Measurements from ENCODE around the gene GLI3. TPM values are rescaled to one million over a fixed set of nuclear protein-coding genes. Genes with fewer than 3 reads are reported as not detected.

The GLI3 gene
- polyA plus RNA-seq, 2 of the 4 experiments (the other 2 are of a cell fraction), result 0.09 TPM; not detected in 1

- DNase-seq (ENCODE audit: low read depth in 1 of 2, low spot score in 1 of 2) (no peak), ATAC-seq (no peak), FAIRE-seq (no peak)
- no peaks in the 10 kb centered on the region for H3K9me3 ChIP-seq
- H3K4me2 ChIP-seq, result no peak overlapping the region
- H3K4me3 ChIP-seq, result no peak overlapping the region
- POLR2A ChIA-PET, result no interaction called here
- no peak overlapping the region for H3K27ac ChIP-seq
- H3K4me1 ChIP-seq, result no peaks in the 10 kb centered on the region
- TF ChIP-seq ESRRA (IDR thresholded peaks at IDR 0.05; ENCODE audit: borderline replicate concordance, low read length) (no peak), EP300 (IDR thresholded peaks at IDR 0.05) (no peak), RFX5 (IDR thresholded peaks at IDR 0.05) (no peak), RAD21 (conservative IDR thresholded peaks at IDR 0.05 in 1 of 2, IDR thresholded peaks at IDR 0.05 in 1 of 2) (no peak), CTCF (IDR thresholded peaks at IDR 0.05) (no peak), FOSL2 (IDR thresholded peaks at IDR 0.05) (no peak), FOSL2 (CRISPR knock-in tag; IDR thresholded peaks at IDR 0.05) (no peak)
- CTCF ChIA-PET, result no interaction called here
- 40% methylated on average over 2 of the region's 2 CpGs for WGBS (ENCODE audit: missing lambda C conversion rate)
These were observed 18.8 kb downstream of the GLI3 start for GRCh38 chr7:42218248-42218647.

- FAIRE-seq (no peak), ATAC-seq (no peak), DNase-seq (ENCODE audit: low read depth in 1 of 2, low spot score in 1 of 2) (no peak)
- no peak overlapping the region for H3K4me3 ChIP-seq
- no peaks in the 10 kb centered on the region for H3K4me1 ChIP-seq
- H3K27ac ChIP-seq, result no peak overlapping the region
- H3K4me2 ChIP-seq, result no peak overlapping the region
- POLR2A ChIA-PET, result no interaction called here
- CTCF ChIA-PET, result no interaction called here
- no peaks in the 10 kb centered on the region for H3K9me3 ChIP-seq
- 44% methylated on average over 5 of the region's 5 CpGs for WGBS (ENCODE audit: missing lambda C conversion rate)
- TF ChIP-seq ELK1 (IDR thresholded peaks at IDR 0.05; ENCODE audit: low read depth, low read length), result no peak
- TF ChIP-seq EP300 (IDR thresholded peaks at IDR 0.05), result no peak
- no peak for TF ChIP-seq EHMT2 (IDR thresholded peaks at IDR 0.05; ENCODE audit: low read depth)
- TF ChIP-seq HOXB13 (CRISPR knock-in tag; IDR thresholded peaks at IDR 0.05; ENCODE audit: low read depth), result no peak
- no peak for TF ChIP-seq ZSCAN20 (CRISPR knock-in tag; IDR thresholded peaks at IDR 0.05)
- TF ChIP-seq RARB (CRISPR knock-in tag; IDR thresholded peaks at IDR 0.05), result no peak
- TF ChIP-seq MYC (IDR thresholded peaks at IDR 0.05; ENCODE audit: borderline replicate concordance, low read length), result no peak
- TF ChIP-seq BHLHE40 (IDR thresholded peaks at IDR 0.05; ENCODE audit: low read depth, low read length), result no peak
- TF ChIP-seq HES2 (IDR thresholded peaks at IDR 0.05), result no peak
- TF ChIP-seq HMGXB4 (CRISPR knock-in tag; IDR thresholded peaks at IDR 0.05; ENCODE audit: borderline replicate concordance), result no peak
- TF ChIP-seq CHD4 (IDR thresholded peaks at IDR 0.05; ENCODE audit: borderline replicate concordance), result no peak
- TF ChIP-seq TFCP2L1 (CRISPR knock-in tag; IDR thresholded peaks at IDR 0.05), result no peak
- no peak for TF ChIP-seq KDM1A (IDR thresholded peaks at IDR 0.05; ENCODE audit: low read depth)
- TF ChIP-seq FOSL2 (IDR thresholded peaks at IDR 0.05), result no peak
- TF ChIP-seq FOSL2 (CRISPR knock-in tag; IDR thresholded peaks at IDR 0.05), result no peak
- TF ChIP-seq REST (IDR thresholded peaks at IDR 0.05), result no peak
- TF ChIP-seq EHF (CRISPR knock-in tag; IDR thresholded peaks at IDR 0.05), result no peak
- no peak for TF ChIP-seq GATA3 (IDR thresholded peaks at IDR 0.05; ENCODE audit: borderline replicate concordance)
- no peak for TF ChIP-seq RFX5 (IDR thresholded peaks at IDR 0.05)
- no peak for TF ChIP-seq KDM5A (IDR thresholded peaks at IDR 0.05)
These were observed 19.5 kb downstream of the GLI3 start for GRCh38 chr7:42217548-42217947.
